ENCODE data around the gene TNPO2.

GRCh38 chr19:12681074-12681987, 42.4 kb downstream of the TNPO2 start, which contains the start of gene DHPS:
- peak in 2 of 6 experiments; percentile 9 to 16 for TF ChIP-seq CTCF (IDR thresholded peaks at IDR 0.05)
- TF ChIP-seq POLR2A (IDR thresholded peaks at IDR 0.05) = peak in 2 of 4 donors; percentile 55 to 58

Measured in esophagus squamous epithelium (tissue), 4 donors.